HepG2 (cell line): ENCODE measurements around the gene CBR4. TPM values are rescaled to one million over a fixed set of nuclear protein-coding genes. Genes with fewer than 3 reads are reported as not detected.

Source experiments
- AGO2 ChIP-seq: fragments of 200-400 bp; formaldehyde crosslinking; optimal IDR thresholded peaks from 2 replicates; pipeline ENCODE3; 2017; ENCODE audit warnings: mild to moderate bottlenecking, low read depth, low read length, moderate library complexity
- CENPT ChIP-seq: sonication (generic); formaldehyde crosslinking; IDR thresholded peaks from 2 replicates; pipeline ENCODE4 v1.8.0; 2022; ENCODE audit warnings: low read depth, mild to moderate bottlenecking, moderate library complexity, missing genetic modification reagents
- ELF1 ChIP-seq: sonication (generic); formaldehyde crosslinking; IDR thresholded peaks from 2 replicates; pipeline ENCODE4 v1.4.0; 2020; ENCODE audit warnings: missing genetic modification reagents
- HNRNPL ChIP-seq: fragments of 200-400 bp; formaldehyde crosslinking; IDR thresholded peaks from 2 replicates; pipeline ENCODE4 v1.6.1; 2017; ENCODE audit warnings: mild to moderate bottlenecking, low read depth, low read length
- IRF1 ChIP-seq: sonication (generic); formaldehyde crosslinking; IDR thresholded peaks from 2 replicates; pipeline ENCODE4 v1.4.0; 2020; ENCODE audit warnings: low read depth, mild to moderate bottlenecking, missing genetic modification reagents
- LRRFIP1 ChIP-seq: sonication (generic); formaldehyde crosslinking; conservative IDR thresholded peaks from 2 replicates; pipeline ENCODE4 v1.4.0; 2020; ENCODE audit warnings: missing genetic modification reagents
- MZF1 ChIP-seq: sonication (generic); formaldehyde crosslinking; IDR thresholded peaks from 2 replicates; pipeline ENCODE4 v1.8.1; 2023; ENCODE audit warnings: mild to moderate bottlenecking, missing genetic modification reagents, borderline replicate concordance
- PHB2 ChIP-seq: fragments of 450-650 bp; IDR thresholded peaks from 2 replicates; pipeline ENCODE4 v1.6.1; 2018; ENCODE audit not compliant: partially characterized antibody
- RAD21 ChIP-seq: fragments of 450-650 bp; formaldehyde crosslinking; IDR thresholded peaks from 2 replicates; pipeline ENCODE4 v1.5.0; 2020; ENCODE audit warnings: mild to moderate bottlenecking
- RORA ChIP-seq: sonication (generic); formaldehyde crosslinking; IDR thresholded peaks from 2 replicates; pipeline ENCODE4 v1.5.0; 2020; ENCODE audit warnings: mild to moderate bottlenecking, missing genetic modification reagents, moderate library complexity
- SPEN ChIP-seq: sonication (generic); formaldehyde crosslinking; IDR thresholded peaks from 2 replicates; pipeline ENCODE4 v1.5.1; 2020; ENCODE audit warnings: low read depth, mild to moderate bottlenecking, missing genetic modification reagents
- TEF ChIP-seq: sonication (generic); formaldehyde crosslinking; IDR thresholded peaks from 2 replicates; pipeline ENCODE4 v1.5.0; 2020; ENCODE audit warnings: missing genetic modification reagents
- TP53 ChIP-seq: sonication (generic); formaldehyde crosslinking; conservative IDR thresholded peaks from 2 replicates; pipeline ENCODE4 v1.4.0; 2020; ENCODE audit warnings: missing genetic modification reagents
- ZNF331 ChIP-seq: sonication (generic); formaldehyde crosslinking; IDR thresholded peaks from 2 replicates; pipeline ENCODE4 v1.4.0; 2020; ENCODE audit warnings: missing genetic modification reagents
- ZNF33B ChIP-seq: sonication (generic); formaldehyde crosslinking; IDR thresholded peaks from 2 replicates; pipeline ENCODE4 v1.5.1; 2020; ENCODE audit warnings: mild to moderate bottlenecking, missing genetic modification reagents
- ZNF530 ChIP-seq: sonication (generic); formaldehyde crosslinking; IDR thresholded peaks from 2 replicates; pipeline ENCODE4 v1.5.0; 2020; ENCODE audit warnings: low read depth, mild to moderate bottlenecking, missing genetic modification reagents
- ZNF839 ChIP-seq: sonication (generic); formaldehyde crosslinking; IDR thresholded peaks from 2 replicates; pipeline ENCODE4 v1.4.0; 2020; ENCODE audit warnings: missing genetic modification reagents, mild to moderate bottlenecking, borderline replicate concordance
- polyA plus RNA-seq, 8 experiments: library from polyadenylated mRNA; depleted of rRNA in 3 of 8; stranded (reverse) in 7 of 8; unstranded in 1 of 8; fragments of >200 nt; fragmentation: Illumina TruSeq in 4 of 8; extraction: Trizol in 4 of 8; gene quantifications; 2 replicates each; pipeline versions ENCODE4 v1.2.1 to v1.2.3, GENCODE V29; 2011 to 2016; ENCODE audit warnings: low read depth in 4 of 8, missing spikeins in 1 of 8, mixed read lengths in 1 of 8; ENCODE audit not compliant: insufficient read depth in 1 of 8
- total RNA-seq, 5 experiments: library from RNA; depleted of rRNA; stranded (reverse); fragments of >200 nt; fragmentation: Illumina TruSeq; extraction: Trizol; gene quantifications; 2 replicates each; pipeline ENCODE4 v1.2.3, GENCODE V29; 2016; ENCODE audit warnings: low read depth in 1 of 5
- TF ChIP-seq, protein P1 (sequence below): IDR thresholded peaks from 2 replicates; pipeline ENCODE4 v1.6.1; 2016; ENCODE audit warnings: low read depth, missing genetic modification reagents, missing compliant biosample characterization
- TF ChIP-seq, protein P2 (sequence below): sonication (generic); formaldehyde crosslinking; IDR thresholded peaks from 2 replicates; pipeline ENCODE4 v1.8.1; 2023; ENCODE audit warnings: mild to moderate bottlenecking, missing genetic modification reagents

CBR4 gene
- total and polyA plus RNA-seq, 2 of the 13 experiments (the other 11 are each of a cell fraction or from before 2014, with no cell fraction given) = 7.3 to 20.7 TPM

- peak; percentile 94 for TF ChIP-seq ELF1 (CRISPR knock-in tag)
- TF ChIP-seq TP53 = no peak
- TF ChIP-seq ZNF331 (CRISPR knock-in tag) = no peak
- no peak for TF ChIP-seq MZF1 (CRISPR knock-in tag)
- TF ChIP-seq PHB2 = no peak
- TF ChIP-seq, protein P1, sequence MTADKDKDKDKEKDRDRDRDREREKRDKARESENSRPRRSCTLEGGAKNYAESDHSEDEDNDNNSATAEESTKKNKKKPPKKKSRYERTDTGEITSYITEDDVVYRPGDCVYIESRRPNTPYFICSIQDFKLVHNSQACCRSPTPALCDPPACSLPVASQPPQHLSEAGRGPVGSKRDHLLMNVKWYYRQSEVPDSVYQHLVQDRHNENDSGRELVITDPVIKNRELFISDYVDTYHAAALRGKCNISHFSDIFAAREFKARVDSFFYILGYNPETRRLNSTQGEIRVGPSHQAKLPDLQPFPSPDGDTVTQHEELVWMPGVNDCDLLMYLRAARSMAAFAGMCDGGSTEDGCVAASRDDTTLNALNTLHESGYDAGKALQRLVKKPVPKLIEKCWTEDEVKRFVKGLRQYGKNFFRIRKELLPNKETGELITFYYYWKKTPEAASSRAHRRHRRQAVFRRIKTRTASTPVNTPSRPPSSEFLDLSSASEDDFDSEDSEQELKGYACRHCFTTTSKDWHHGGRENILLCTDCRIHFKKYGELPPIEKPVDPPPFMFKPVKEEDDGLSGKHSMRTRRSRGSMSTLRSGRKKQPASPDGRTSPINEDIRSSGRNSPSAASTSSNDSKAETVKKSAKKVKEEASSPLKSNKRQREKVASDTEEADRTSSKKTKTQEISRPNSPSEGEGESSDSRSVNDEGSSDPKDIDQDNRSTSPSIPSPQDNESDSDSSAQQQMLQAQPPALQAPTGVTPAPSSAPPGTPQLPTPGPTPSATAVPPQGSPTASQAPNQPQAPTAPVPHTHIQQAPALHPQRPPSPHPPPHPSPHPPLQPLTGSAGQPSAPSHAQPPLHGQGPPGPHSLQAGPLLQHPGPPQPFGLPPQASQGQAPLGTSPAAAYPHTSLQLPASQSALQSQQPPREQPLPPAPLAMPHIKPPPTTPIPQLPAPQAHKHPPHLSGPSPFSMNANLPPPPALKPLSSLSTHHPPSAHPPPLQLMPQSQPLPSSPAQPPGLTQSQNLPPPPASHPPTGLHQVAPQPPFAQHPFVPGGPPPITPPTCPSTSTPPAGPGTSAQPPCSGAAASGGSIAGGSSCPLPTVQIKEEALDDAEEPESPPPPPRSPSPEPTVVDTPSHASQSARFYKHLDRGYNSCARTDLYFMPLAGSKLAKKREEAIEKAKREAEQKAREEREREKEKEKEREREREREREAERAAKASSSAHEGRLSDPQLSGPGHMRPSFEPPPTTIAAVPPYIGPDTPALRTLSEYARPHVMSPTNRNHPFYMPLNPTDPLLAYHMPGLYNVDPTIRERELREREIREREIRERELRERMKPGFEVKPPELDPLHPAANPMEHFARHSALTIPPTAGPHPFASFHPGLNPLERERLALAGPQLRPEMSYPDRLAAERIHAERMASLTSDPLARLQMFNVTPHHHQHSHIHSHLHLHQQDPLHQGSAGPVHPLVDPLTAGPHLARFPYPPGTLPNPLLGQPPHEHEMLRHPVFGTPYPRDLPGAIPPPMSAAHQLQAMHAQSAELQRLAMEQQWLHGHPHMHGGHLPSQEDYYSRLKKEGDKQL (CRISPR knock-in tag) = no peak
- no peak for TF ChIP-seq AGO2
- TF ChIP-seq ZNF530 (CRISPR knock-in tag) = no peak
- TF ChIP-seq ZNF839 (CRISPR knock-in tag) = no peak
- TF ChIP-seq HNRNPL = no peak; the same call in 1 of the 2 replicates
- peak; percentile 68 for TF ChIP-seq SPEN (CRISPR knock-in tag)
- no peak for TF ChIP-seq TEF (CRISPR knock-in tag)
- TF ChIP-seq RORA (CRISPR knock-in tag) = no peak
- TF ChIP-seq IRF1 (CRISPR knock-in tag) = no peak
- no peak for TF ChIP-seq RAD21 (CRISPR knock-in tag)
- TF ChIP-seq, protein P2, sequence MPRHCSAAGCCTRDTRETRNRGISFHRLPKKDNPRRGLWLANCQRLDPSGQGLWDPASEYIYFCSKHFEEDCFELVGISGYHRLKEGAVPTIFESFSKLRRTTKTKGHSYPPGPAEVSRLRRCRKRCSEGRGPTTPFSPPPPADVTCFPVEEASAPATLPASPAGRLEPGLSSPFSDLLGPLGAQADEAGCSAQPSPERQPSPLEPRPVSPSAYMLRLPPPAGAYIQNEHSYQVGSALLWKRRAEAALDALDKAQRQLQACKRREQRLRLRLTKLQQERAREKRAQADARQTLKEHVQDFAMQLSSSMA = peak; percentile 49; the same call in 1 of the 2 replicates
- TF ChIP-seq CENPT (CRISPR knock-in tag) = no peak
- no peak for TF ChIP-seq LRRFIP1 (CRISPR knock-in tag)
- TF ChIP-seq ZNF33B (CRISPR knock-in tag) = no peak; the same call in 1 of the 2 replicates
These were observed at the start of gene CBR4 (continued) for GRCh38 chr4:169010125-169011023.
